ENCODE measurements around the gene MRPS2.
"Not testable (repeated sequence)": the region's sequence is repeated elsewhere in the genome, so short reads cannot be mapped to it uniquely, and the experiment has no call there.

Gene MRPS2

DNA sequence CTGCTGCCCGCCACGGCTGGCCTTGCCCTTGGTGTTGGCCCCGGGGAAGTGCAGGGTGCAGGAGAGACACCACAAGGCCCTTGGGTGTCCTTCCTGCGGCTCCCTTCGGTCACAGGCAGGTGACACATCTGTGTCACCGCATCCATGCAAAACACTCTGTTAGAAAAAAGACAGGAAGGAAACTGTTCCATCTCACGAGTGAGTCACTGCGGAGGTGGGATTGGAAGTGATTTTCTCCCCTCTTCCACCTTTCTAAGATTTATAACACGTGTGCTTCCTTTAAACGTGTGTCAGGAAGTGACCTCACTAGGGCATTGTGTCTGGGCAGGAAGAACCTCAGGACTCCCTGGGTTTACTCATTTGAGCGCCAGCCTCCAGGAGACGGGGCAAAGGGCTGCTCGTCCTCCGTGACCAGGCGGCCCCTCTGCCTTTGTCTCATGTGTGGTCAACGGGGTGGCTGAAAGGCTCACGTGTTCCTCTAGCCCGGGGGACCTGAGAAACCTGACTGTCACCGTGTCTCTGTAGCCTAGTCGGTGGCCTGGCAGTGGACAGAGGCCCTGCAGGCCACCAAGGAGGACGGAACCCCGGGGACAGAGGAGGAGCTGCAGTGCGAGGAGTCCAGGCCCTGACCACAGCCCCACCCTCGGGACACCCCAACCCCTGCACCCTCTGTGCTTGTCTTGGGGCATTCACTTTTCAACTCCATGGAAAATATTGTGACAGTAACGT lies 15.8 kb downstream of the MRPS2 start:
- no peak for DNase-seq

DNA sequence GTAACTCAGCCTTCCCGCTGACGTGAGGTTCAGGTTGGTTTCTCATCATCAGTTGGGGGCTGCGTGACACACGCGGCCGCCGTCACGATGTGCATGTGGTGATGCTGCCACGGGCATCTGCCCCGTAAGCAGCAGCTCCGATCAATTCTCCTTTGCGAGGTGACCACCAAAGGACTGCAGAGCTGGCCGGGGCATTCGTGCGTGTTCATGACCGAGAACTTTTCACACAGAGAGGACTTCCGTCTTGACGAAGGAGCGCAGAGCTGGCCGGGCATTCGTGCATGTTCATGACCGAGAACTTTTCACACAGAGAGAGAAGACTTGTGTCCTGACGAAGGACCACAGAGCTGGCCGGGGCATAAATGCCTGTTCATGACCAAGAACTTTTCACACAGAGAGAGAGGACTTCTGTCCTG lies 16.9 kb downstream of the MRPS2 start:
- no peak for DNase-seq

- DNase-seq = no peak
Measured at GRCh38 chr9:135519179-135519971, 18.9 kb downstream of the MRPS2 start.

DNA sequence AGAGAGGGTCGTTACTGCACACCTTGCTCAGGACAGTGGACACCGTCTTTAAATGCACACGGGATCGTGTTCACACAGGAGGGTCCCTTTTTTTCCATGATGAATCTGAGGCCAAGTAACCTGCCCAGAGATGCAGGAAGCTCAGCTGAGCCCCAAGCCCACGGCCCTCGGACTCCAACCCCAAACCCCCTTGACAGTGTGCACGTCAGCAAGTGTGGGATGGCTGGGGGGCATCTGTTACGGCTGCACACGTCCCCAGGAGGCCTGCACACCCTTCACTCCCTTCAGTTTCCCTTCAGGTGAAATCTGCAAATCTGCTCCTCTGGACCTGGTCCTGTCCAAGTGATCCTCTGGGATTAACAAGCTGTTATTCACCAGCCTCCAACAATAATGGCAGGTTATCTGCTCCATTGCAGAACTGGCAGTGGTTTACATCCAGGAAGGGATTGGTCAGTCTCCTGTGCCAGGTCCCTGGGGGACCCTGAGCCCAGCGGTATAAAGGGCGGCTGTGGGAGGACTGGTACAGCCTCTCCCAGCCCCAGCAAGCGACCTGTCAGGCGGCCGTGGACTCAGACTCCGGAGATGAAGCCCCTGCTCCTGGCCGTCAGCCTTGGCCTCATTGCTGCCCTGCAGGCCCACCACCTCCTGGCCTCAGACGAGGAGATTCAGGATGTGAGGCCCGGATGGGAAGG lies 20.6 kb downstream of the MRPS2 start, which contains the start of gene LCN1:
Gene LCN1 (plus strand): TSS at position 525 of the 692 bp plus-strand sequence. CDS start 58 bp downstream, at position 583.
- DNase-seq = no peak

GRCh38 chr9:135521608-135522095 lies 21.2 kb downstream of the MRPS2 start:
- DNase-seq = no peak

- no peak for DNase-seq
Measured at GRCh38 chr9:135522137-135522877, 21.8 kb downstream of the MRPS2 start.

DNA sequence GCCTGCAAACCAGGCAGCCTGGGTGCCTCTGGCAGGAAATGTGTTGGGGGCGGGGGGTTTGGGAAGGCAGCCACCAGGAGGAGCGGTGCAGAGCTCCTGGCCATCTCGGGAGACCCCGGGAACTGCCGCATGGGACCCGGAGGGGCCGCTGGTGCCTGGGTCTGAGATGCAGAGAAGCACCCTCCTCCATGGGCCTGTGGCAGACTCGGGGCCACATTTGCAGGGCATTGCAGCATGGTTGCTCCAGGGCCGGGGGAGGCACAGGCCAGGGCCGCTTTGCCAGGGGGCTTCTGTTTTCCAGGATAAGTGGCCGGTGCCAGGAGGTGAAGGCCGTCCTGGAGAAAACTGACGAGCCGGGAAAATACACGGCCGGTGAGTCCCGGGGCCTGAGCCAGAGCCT lies 22.4 kb downstream of the MRPS2 start:
- no peak for DNase-seq

GRCh38 chr9:135523521-135524129 lies 23.1 kb downstream of the MRPS2 start:
- DNase-seq = no peak

DNA sequence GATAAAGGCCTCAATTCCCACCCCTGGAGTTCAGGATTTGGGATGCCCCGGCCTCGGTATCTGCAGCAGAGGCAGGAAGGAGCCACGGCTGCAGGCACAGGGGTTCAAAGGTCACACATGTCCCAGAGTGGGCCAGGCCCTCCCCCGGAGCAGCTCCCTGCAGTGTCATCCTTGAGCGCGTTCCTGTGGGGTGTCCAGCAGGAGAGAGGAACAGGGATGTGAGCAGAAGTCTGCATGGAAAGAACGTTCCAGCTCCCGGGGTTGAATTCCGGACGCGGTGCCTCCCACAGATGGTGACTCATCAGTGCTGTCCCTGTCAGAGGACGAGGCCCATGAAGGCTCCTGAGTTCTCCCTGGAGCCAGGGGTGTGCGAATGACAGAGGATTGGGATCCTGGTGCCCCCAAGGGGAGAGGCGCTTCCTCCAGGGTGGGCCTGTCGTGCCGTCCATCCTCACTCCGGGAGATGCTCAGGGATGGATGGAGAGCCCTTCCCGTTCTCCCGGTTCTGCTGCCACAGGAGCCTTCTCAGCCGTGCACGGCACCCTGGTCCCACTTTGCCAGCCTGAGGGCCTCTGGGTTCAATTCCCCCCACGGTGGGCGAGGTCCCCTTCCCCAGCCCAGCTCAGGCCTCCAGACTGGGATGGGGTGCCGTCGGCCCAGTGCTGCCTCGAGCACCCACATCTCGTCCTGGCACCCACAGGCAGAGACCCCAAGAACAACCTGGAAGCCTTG lies 23.8 kb downstream of the MRPS2 start:
- DNase-seq = no peak

GRCh38 chr9:135525241-135526088 lies 25.0 kb downstream of the MRPS2 start:
- DNase-seq = no peak

GRCh38 chr9:135526089-135526729 lies 25.7 kb downstream of the MRPS2 start:
- DNase-seq = no peak

DNA sequence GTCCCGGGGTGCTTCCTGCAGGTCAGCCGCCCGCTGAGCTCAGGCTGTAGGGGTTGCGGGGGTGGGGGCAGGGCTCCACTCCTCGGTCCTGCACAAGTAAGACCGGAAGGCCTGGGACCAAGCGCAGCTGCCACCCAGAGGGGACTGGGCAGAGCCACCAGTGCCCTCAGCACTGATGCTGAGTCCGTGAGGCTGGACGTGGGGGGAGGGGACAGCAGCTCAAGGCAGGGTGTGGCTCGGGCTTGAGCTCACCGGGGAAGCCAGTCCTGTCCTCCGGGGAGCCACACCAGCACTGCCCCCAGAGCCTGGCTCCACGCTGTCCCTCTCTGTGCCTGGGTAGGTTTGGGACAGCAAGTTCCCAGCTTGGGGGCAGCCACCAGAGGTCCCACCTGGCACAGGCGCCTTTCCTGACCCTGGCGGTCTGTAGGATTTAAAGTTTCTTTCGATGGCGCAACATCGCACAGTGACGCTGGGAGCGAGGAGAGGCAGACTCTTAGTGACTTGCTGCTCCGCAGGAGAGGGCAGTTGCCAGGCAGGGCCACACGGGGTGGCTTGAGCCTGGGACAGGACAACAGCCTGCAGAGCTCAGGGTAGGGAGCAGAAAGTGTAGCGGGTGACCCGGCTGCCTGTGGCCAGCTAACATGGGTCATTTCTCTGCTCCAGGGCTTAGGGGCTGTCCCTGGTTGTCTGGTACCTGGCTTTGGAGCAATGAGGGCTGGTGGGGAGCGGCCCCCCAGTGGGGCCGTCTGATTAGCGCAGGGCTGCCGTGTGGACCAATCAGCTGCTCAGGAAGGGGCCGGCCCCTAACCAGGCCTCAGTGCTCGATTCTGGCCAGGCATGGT lies 26.5 kb downstream of the MRPS2 start:
- DNase-seq = no peak

GRCh38 chr9:135528842-135529435 lies 28.5 kb downstream of the MRPS2 start:
- DNase-seq = not testable (repeated sequence)

GRCh38 chr9:135530146-135530545 lies 29.7 kb downstream of the MRPS2 start:
- DNase-seq = no peak

DNA sequence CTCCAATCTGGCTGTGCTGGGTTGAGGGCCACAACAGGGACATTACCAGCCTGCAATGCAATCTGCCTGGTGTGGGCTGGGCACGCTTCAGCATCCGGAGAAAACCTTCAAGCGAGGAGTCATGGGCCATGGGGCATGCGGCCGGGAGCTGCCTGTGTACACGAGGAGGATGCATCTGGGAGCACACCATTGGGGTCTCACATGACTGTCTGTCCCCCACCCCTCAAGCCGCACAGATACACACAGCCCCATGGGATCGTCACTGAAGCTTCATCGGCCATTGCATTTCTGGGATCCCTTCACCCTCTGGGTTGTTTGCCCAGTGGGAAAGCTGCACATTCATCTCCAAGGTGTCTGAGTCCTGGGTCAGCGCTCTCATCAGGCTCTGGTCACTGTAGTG lies 30.6 kb downstream of the MRPS2 start:
- DNase-seq = no peak

DNA sequence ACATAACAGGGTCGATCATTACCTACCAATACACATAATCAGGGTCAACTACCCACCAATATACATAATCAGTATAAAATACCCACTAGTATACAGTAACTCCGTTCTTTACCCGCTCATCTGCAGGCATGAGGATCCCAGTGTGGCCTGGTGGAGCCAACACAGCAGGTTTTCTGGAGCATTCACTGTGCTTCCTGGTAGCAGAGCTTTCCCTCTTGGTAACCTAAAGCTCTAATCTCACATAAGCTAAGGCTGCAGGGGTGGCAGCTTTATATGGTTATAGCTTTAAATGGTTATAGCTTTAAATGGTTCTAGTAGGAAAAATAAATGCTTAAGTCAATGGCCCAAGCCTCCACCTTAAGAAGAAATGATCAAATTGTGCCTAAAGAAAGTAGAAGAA lies 32.6 kb downstream of the MRPS2 start:
- DNase-seq = no peak

DNA sequence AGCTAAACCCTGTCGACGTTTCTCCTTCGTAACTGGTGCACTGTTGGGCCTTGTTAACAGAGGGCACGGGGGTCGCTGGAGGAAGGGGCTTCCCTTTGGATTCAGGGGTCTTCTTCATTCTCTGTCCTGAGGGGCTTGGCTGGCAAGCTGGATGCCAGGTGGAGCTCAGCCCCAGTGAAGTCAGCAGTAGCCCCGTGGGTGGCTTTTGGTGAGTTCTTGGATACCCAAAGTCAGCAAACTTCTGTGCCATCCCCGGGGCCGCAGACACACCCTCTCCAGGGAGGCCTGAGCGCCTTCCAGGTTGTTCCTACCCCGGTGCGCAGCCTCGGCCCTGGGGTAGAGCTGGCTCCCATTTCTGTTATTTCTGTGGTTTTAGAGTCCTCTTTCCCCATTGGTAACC lies 33.2 kb downstream of the MRPS2 start:
- DNase-seq = no peak

- DNase-seq = not testable (repeated sequence)
Measured at GRCh38 chr9:135534192-135534711, 33.8 kb downstream of the MRPS2 start.

Measured in fibroblast of skin of right quadriceps (primary cell).